A549 (cell line): Measurements from ENCODE around the gene TOMM40L. TPM values are rescaled to one million over a fixed set of nuclear protein-coding genes. Genes with fewer than 3 reads are reported as not detected.
"Not testable (repeated sequence)": the region's sequence is repeated elsewhere in the genome, so short reads cannot be mapped to it uniquely, and the experiment has no call there.

ENCODE experiments used
- ATAC-seq, 2 experiments: fragments of 200-7000 bp in 1 of 2; fragments of >200 bp in 1 of 2; cut with Nextera tagmentation in 1 of 2; cut with Tn5 transposase in 1 of 2; 3 replicates each; pipeline versions ENCODE4 v1.8.0 to v1.9.1; 2018 to 2020; ENCODE audit warnings: mild to moderate bottlenecking in 1 of 2, moderate library complexity in 1 of 2
- CTCF ChIA-PET: fragments of 300-600 bp; sonication (Branson Sonifier 250); formaldehyde crosslinking; extraction: SDS; loops from one replicate; lab custom pipeline; 2021; ENCODE audit warnings: antibody characterized with exemption, inconsistent platforms; lab: Yijun Ruan, JAX
- POLR2A ChIA-PET: fragments of 350-600 bp; formaldehyde crosslinking; extraction: SDS; loops from one replicate; lab custom pipeline; 2021; ENCODE audit warnings: antibody characterized with exemption, inconsistent platforms; lab: Yijun Ruan, JAX
- DNase-seq, 2 experiments: peaks; one replicate each; pipeline versions ENCODE4 v3.0.0 to v3.0.0-alpha.2; 2011 to 2016; ENCODE audit warnings: low read depth in 1 of 2, low spot score in 1 of 2
- FAIRE-seq: peaks from 2 replicates; lab custom pipeline; 2011; peaks lifted over from hg19 to GRCh38; lab: Jason Lieb, UNC
- H3K27ac ChIP-seq, 2 experiments: fragments of >200 bp; sonication (Bioruptor Twin); formaldehyde crosslinking; 3 replicates each; pipeline ENCODE4 v1.5.1; 2016 to 2017
- H3K4me1 ChIP-seq: fragments of >200 bp; sonication (Bioruptor Twin); formaldehyde crosslinking; 3 replicates; pipeline ENCODE4 v1.6.1; 2016
- H3K4me2 ChIP-seq: fragments of >200 bp; sonication (Bioruptor Twin); formaldehyde crosslinking; 3 replicates; pipeline ENCODE4 v1.6.1; 2016
- H3K4me3 ChIP-seq: fragments of >200 bp; sonication (Bioruptor Twin); formaldehyde crosslinking; 3 replicates; pipeline ENCODE4 v1.5.1; 2016
- H3K9me3 ChIP-seq: fragments of >200 bp; sonication (Bioruptor Twin); formaldehyde crosslinking; 3 replicates; pipeline ENCODE4 v1.6.1; 2016
- FOSL2 ChIP-seq, 2 experiments: fragments of 450-650 bp in 1 of 2; fragments of >200 bp in 1 of 2; sonication (Bioruptor Twin) in 1 of 2; formaldehyde crosslinking; IDR thresholded peaks; 2 replicates each; pipeline versions ENCODE4 v1.5.0 to v1.6.1; 2016 to 2020; ENCODE audit warnings: mild to moderate bottlenecking in 1 of 2, moderate library complexity in 1 of 2
- GATA3 ChIP-seq: IDR thresholded peaks from 2 replicates; pipeline ENCODE4 v1.6.1; 2012; ENCODE audit warnings: borderline replicate concordance
- KDM5A ChIP-seq: fragments of 200-600 bp; sonication (generic); IDR thresholded peaks from 2 replicates; pipeline ENCODE4 v1.6.1; 2016; ENCODE audit warnings: antibody characterized with exemption, mild to moderate bottlenecking
- MAFK ChIP-seq: fragments of 450-650 bp; IDR thresholded peaks from 2 replicates; pipeline ENCODE4 v1.6.1; 2014; ENCODE audit not compliant: partially characterized antibody
- PBX3 ChIP-seq: IDR thresholded peaks from 2 replicates; pipeline ENCODE4 v1.6.1; 2012
- RNF2 ChIP-seq: fragments of 200-600 bp; sonication (generic); IDR thresholded peaks from 2 replicates; pipeline ENCODE4 v1.6.1; 2016; ENCODE audit warnings: low read depth, mild to moderate bottlenecking, antibody characterized with exemption, moderate library complexity, borderline replicate concordance
- SMC3 ChIP-seq: fragments of >200 bp; sonication (Bioruptor Twin); formaldehyde crosslinking; IDR thresholded peaks from 3 replicates; pipeline ENCODE4 v1.6.1; 2018; ENCODE audit warnings: inconsistent platforms
- WGBS: methylation state at CpG from one replicate; pipeline ENCODE4 v1.1.6; 2017; ENCODE audit errors: missing lambda C conversion rate; 5-methylcytosine and 5-hydroxymethylcytosine counted together
- polyA plus RNA-seq, 4 experiments: library from polyadenylated mRNA; depleted of rRNA in 3 of 4; stranded (reverse); fragments of >200 nt; fragmentation: RNase III in 1 of 4; extraction: RNeasy Plus Mini Kit Qiagen cat#74134 plus additional on column Dnase treatment in 1 of 4; gene quantifications; 2 replicates in 3 of 4; 3 replicates in 1 of 4; pipeline ENCODE4 v1.2.3, GENCODE V29; 2011 to 2017
- TF ChIP-seq, protein P1 (sequence below): fragments of >200 bp; sonication (Bioruptor Twin); formaldehyde crosslinking; IDR thresholded peaks from 2 replicates; pipeline ENCODE4 v1.6.1; 2016
- TF ChIP-seq, protein P2 (sequence below): IDR thresholded peaks from 2 replicates; pipeline ENCODE4 v1.6.1; 2012

The TOMM40L gene
- polyA plus RNA-seq, 2 of the 4 experiments (the other 2 are of a cell fraction) = 6.3 to 10.2 TPM

DNA sequence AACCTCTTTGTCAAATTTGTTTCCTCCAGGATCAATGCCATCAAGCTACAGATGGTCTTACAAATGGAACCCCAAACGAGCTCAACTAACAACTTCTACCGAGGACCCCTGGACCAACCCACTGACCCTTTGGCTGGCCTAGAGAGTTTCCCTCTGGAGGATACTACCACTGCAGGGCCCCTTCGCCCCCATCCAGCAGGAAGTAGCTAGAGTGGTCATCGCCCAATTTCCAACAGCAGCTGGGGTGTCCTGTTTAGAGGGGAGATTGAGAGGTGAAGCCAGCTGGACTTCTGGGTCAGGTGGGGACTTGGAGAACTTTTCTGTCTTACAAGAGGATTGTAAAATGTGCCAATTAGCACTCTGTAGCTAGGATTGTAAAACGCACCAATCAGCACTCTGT, 31.2 kb downstream of the TOMM40L start:
- not testable (repeated sequence) for FAIRE-seq

DNA sequence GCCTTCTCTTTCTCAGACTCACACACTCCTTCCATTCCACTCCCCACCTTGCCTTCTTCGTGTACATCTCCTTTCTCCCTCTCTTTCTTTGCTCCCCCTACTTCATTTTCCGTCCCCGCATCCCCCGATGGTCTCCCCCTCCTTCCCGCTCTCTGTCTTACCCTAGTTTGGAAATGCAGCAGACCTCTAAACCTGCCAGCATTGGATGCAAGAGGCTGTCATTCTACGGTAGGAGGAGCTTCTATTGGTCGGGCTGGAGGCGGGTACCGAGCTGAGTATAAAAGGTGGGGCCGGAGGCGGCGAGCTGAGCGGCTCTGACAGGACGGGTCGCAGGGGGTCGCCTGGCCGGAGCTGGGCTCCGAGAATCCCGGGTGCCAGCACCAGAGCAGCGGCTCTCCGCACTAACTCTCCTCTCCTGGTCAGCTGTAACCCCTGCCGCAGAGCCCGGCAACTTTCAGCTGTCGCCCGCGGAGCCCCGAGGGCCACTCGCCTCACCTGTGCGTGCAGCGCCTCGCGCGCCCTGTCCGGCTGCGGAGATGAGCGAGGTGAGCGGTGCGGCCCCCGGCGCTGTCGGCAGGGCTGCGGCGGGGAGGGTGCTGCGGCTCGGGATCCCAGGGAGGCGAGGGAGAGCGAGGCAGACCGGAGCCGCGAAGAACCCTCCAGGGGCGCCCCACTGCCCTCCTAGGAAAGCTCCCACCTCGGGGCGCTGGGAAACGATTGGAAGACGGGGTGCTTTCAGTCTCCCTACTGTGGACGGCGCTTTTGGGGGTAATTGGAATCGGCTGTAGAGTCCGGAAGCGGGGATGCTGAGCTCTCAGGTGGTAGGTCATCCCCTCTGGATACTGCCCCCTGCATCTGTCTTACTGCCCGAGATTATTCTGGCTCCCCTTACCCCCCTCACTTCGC, 32.8 kb downstream of the TOMM40L start, which contains the start of gene PCP4L1:
TSS of gene PCP4L1 (plus strand) at position 307 of the 906 bp plus-strand sequence. CDS start at position 537, 230 bp downstream.
- peaks cover 13% of the 10 kb centered on the region for H3K9me3 ChIP-seq
- peak within 1 kb of the TSS; percentile 42 for H3K4me3 ChIP-seq
- H3K4me2 ChIP-seq = peak within 1 kb of the TSS; percentile 90
- WGBS = 12% methylated on average over 13 of the region's 62 CpGs
- peak; percentile 59 to 73 for DNase-seq
- CTCF ChIA-PET = interaction anchor here (0.8 to 8.7 kb wide), 6 partner anchors 10 to 68 kb away, joined by 3 to 46 read pairs (median 4); partner anchors contain the start of gene TOMM40L
- TF ChIP-seq PBX3 = peak; percentile 89
- TF ChIP-seq, protein P1, sequence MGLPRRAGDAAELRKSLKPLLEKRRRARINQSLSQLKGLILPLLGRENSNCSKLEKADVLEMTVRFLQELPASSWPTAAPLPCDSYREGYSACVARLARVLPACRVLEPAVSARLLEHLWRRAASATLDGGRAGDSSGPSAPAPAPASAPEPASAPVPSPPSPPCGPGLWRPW = no peak
- TF ChIP-seq KDM5A = no peak
- TF ChIP-seq, protein P2, sequence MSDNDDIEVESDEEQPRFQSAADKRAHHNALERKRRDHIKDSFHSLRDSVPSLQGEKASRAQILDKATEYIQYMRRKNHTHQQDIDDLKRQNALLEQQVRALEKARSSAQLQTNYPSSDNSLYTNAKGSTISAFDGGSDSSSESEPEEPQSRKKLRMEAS = 0 out of 2 replicates have a peak, but pooled peaks have one; percentile 12
- 0 out of 2 replicates have a peak, but pooled peaks have one; percentile 43 for TF ChIP-seq RNF2
- ATAC-seq = peak; percentile 81 to 94
- H3K27ac ChIP-seq = peak within 1 kb of the TSS in 1 of 2 experiments; percentile 49; a peak in 2 of 6 replicates
- POLR2A ChIA-PET = interaction anchor here (1.1 kb wide), 1 partner anchor 55 kb away, joined by 3 read pairs; no protein-coding TSS in a partner anchor
- no peak for FAIRE-seq
- H3K4me1 ChIP-seq = peaks cover 6% of the 10 kb centered on the region; the same call in 1 of the 3 replicates

More for the DNA sequence above, 31.2 kb downstream of the TOMM40L start:
- H3K4me2 ChIP-seq, DNase-seq, H3K27ac ChIP-seq, POLR2A ChIA-PET, H3K4me1 ChIP-seq, ATAC-seq, H3K4me3 ChIP-seq: not testable (repeated sequence)
- TF ChIP-seq MAFK = peak; percentile 36
- H3K9me3 ChIP-seq = peaks cover 13% of the 10 kb centered on the region
- 66% methylated on average over 5 of the region's 5 CpGs for WGBS
- CTCF ChIA-PET = interaction anchor here (0.9 to 8.7 kb wide), 4 partner anchors 8 to 126 kb away, joined by 3 to 46 read pairs (median 7); partner anchors contain the start of gene TOMM40L

- no peak; a peak in 1 of 6 replicates for ATAC-seq
Observed at GRCh38 chr1:161259345-161259702, 33.5 kb downstream of the TOMM40L start.

GRCh38 chr1:161259765-161260164, 33.9 kb downstream of the TOMM40L start:
- no peak for ATAC-seq
- no peak for FAIRE-seq
- WGBS = 86% methylated on average over 1 of the region's 1 CpG
- Histone ChIP-seq H3K4me3 (no peak overlapping the region), H3K9me3 (peaks cover 13% of the 10 kb centered on the region), H3K27ac (no peak overlapping the region), H3K4me2 (no peak overlapping the region), H3K4me1 (peaks cover 6% of the 10 kb centered on the region; the same call in 1 of the 3 replicates)
- TF ChIP-seq SMC3 (no peak), GATA3 (no peak)
- DNase-seq = no peak
- ChIA-PET CTCF (interaction anchor here (1.2 to 8.7 kb wide), 4 partner anchors 11 to 33 kb away, joined by 3 to 46 read pairs (median 4); partner anchors contain the start of gene TOMM40L), POLR2A (no interaction called here)

More at GRCh38 chr1:161259345-161259702, 33.5 kb downstream of the TOMM40L start:
- DNase-seq (no peak), FAIRE-seq (no peak)
- Histone ChIP-seq H3K4me2 (peak overlapping the region; percentile 90), H3K27ac (no peak overlapping the region), H3K4me3 (peak overlapping the region; percentile 42), H3K9me3 (peaks cover 13% of the 10 kb centered on the region), H3K4me1 (peaks cover 6% of the 10 kb centered on the region; the same call in 1 of the 3 replicates)
- ChIA-PET POLR2A (no interaction called here), CTCF (interaction anchor here (1.2 to 8.7 kb wide), 3 partner anchors 11 to 32 kb away, joined by 3 to 46 read pairs (median 4); partner anchors contain the start of gene TOMM40L)
- 23% methylated on average over 6 of the region's 6 CpGs for WGBS
- TF ChIP-seq FOSL2 (IDR thresholded peaks at IDR 0.05) (no peak), FOSL2 (CRISPR knock-in tag; IDR thresholded peaks at IDR 0.05) (no peak)
